ENCODE measurements around the gene ESF1. TPM values are rescaled to one million over a fixed set of nuclear protein-coding genes. Genes with fewer than 3 reads are reported as not detected.

ESF1 gene
- total RNA-seq, 2 experiments from 2014 or later = 10.1 to 13.5 TPM

DNA sequence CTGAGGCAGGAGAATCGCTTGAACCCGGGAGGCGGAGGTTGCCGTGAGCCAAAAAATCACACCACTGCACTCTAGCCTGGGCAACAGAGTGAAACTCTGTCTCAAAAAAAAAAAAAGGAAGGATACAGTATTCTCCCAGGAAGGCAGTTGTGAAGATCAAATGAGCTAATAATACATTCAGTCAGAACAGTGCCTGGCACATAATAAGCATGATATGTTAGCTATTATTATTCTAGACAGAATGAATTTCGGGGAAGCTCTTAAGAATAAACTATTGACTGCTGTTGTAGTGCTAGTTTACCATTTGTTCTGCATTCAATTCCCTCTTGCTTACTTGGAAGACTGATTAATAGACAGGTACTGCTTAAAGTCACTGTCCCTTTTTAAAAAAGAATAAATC is 40.7 kb upstream of the ESF1 start:
- H3K27ac ChIP-seq (ENCODE audit: low read depth, low read length, poor library complexity, severe bottlenecking) = no peak overlapping the region
- H3K79me2 ChIP-seq (ENCODE audit: insufficient read depth, low read depth, low read length) = no peaks in the 10 kb centered on the region
- BruUV-seq (replicated peaks) = no TSS peak
- H4K20me1 ChIP-seq (ENCODE audit: insufficient read depth, low read length) = no peaks in the 10 kb centered on the region
- TF ChIP-seq, protein P1, sequence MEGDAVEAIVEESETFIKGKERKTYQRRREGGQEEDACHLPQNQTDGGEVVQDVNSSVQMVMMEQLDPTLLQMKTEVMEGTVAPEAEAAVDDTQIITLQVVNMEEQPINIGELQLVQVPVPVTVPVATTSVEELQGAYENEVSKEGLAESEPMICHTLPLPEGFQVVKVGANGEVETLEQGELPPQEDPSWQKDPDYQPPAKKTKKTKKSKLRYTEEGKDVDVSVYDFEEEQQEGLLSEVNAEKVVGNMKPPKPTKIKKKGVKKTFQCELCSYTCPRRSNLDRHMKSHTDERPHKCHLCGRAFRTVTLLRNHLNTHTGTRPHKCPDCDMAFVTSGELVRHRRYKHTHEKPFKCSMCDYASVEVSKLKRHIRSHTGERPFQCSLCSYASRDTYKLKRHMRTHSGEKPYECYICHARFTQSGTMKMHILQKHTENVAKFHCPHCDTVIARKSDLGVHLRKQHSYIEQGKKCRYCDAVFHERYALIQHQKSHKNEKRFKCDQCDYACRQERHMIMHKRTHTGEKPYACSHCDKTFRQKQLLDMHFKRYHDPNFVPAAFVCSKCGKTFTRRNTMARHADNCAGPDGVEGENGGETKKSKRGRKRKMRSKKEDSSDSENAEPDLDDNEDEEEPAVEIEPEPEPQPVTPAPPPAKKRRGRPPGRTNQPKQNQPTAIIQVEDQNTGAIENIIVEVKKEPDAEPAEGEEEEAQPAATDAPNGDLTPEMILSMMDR (conservative IDR thresholded peaks at IDR 0.05; ENCODE audit: low read length) = no peak
- TF ChIP-seq EZH2phosphoT487 (IDR thresholded peaks at IDR 0.05; ENCODE audit: borderline replicate concordance, low read depth, low read length) = no peak
- no peaks in the 10 kb centered on the region for H3K4me1 ChIP-seq (ENCODE audit: insufficient read depth, low read length, poor library complexity, severe bottlenecking)
- intact Hi-C loops (cut with micrococcal nuclease; ENCODE audit: unreplicated experiment) = no loop called here
- H3K4me3 ChIP-seq (ENCODE audit: low read depth, low read length, poor library complexity, severe bottlenecking) = no peak overlapping the region
- ChIA-PET POLR2A (interaction anchor here (1.3 kb wide), 2 partner anchors 9 to 19 kb away, joined by 3 read pairs; no protein-coding TSS in a partner anchor), CTCF (ENCODE audit: unreplicated experiment) (no interaction called here)
- no peak overlapping the region for H2AFZ ChIP-seq (ENCODE audit: low read length)
- H3K36me3 ChIP-seq (ENCODE audit: insufficient read depth, low read length) = peaks cover 4% of the 10 kb centered on the region
- H3K4me2 ChIP-seq (ENCODE audit: low read length) = no peak overlapping the region
- no peaks in the 10 kb centered on the region for H3K9me3 ChIP-seq (ENCODE audit: low read length)
- DNase-seq (ENCODE audit: low spot score) = no peak
- H3K9me2 ChIP-seq (ENCODE audit: insufficient read depth, low read length) = no peaks in the 10 kb centered on the region

DNA sequence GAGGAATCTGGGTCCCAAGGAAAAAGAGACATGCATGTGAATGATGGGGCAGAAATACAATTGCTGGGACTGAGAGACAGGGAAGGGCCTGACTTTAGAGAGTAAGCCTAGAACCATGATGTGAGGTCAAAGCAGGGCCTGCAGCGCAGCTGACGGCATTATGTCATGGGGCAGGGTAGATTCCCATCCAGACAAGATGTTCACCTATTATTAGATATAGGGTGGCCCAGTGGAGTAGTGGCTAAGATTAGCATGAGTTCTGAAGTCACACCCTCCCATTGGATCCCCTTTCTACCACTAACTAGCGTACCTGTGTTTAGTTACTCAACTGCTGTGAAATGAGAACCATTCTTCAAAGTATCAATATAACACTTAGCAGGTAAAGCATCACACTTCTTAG is 39.7 kb upstream of the ESF1 start:
- Histone ChIP-seq H3K9me3 (ENCODE audit: low read length) (no peaks in the 10 kb centered on the region), H3K4me2 (ENCODE audit: low read length) (no peak overlapping the region), H4K20me1 (ENCODE audit: insufficient read depth, low read length) (no peaks in the 10 kb centered on the region), H3K27ac (ENCODE audit: low read depth, low read length, poor library complexity, severe bottlenecking) (no peak overlapping the region), H3K36me3 (ENCODE audit: insufficient read depth, low read length) (peaks cover 4% of the 10 kb centered on the region), H3K9me2 (ENCODE audit: insufficient read depth, low read length) (no peaks in the 10 kb centered on the region), H2AFZ (ENCODE audit: low read length) (no peak overlapping the region), H3K4me1 (ENCODE audit: insufficient read depth, low read length, poor library complexity, severe bottlenecking) (no peaks in the 10 kb centered on the region), H3K4me3 (ENCODE audit: low read depth, low read length, poor library complexity, severe bottlenecking) (no peak overlapping the region), H3K79me2 (ENCODE audit: insufficient read depth, low read depth, low read length) (no peaks in the 10 kb centered on the region)
- BruUV-seq (replicated peaks) = no TSS peak
- intact Hi-C loops (cut with micrococcal nuclease; ENCODE audit: unreplicated experiment) = no loop called here
- POLR2A ChIA-PET = interaction anchor here (0.6 to 1.3 kb wide), 2 partner anchors 12 to 532 kb away, joined by 3 read pairs; no protein-coding TSS in a partner anchor
- CTCF ChIA-PET (ENCODE audit: unreplicated experiment) = no interaction called here
- DNase-seq (ENCODE audit: low spot score) = no peak
- TF ChIP-seq, protein P1 (conservative IDR thresholded peaks at IDR 0.05; ENCODE audit: low read length) = no peak
- no peak for TF ChIP-seq EZH2phosphoT487 (IDR thresholded peaks at IDR 0.05; ENCODE audit: borderline replicate concordance, low read depth, low read length)

DNA sequence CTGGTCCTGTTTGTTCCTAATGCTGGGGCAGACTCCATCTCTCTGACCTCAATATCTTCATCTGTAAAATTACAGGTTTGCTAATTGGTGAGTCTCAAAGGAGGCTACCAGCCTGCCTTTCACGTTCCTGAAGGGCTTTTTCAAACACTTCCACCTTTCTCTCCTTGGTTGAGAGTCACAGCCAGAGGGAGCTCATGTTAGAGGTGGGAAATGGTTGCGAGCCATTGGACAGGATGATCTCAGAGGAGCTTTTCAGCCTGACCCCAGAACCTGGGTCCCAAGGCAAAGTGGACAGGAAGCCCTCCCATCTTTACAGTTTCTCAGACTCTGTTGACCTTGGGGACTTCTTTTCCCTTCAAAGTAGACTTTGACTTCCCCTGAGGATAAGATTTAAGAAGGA is 37.7 kb upstream of the ESF1 start:
- Histone ChIP-seq H2AFZ (ENCODE audit: low read length) (no peak overlapping the region), H3K27ac (ENCODE audit: low read depth, low read length, poor library complexity, severe bottlenecking) (no peak overlapping the region), H3K4me3 (ENCODE audit: low read depth, low read length, poor library complexity, severe bottlenecking) (no peak overlapping the region), H3K9me3 (ENCODE audit: low read length) (no peaks in the 10 kb centered on the region), H4K20me1 (ENCODE audit: insufficient read depth, low read length) (no peaks in the 10 kb centered on the region), H3K4me2 (ENCODE audit: low read length) (no peak overlapping the region), H3K36me3 (ENCODE audit: insufficient read depth, low read length) (peaks cover 19% of the 10 kb centered on the region), H3K4me1 (ENCODE audit: insufficient read depth, low read length, poor library complexity, severe bottlenecking) (no peaks in the 10 kb centered on the region), H3K9me2 (ENCODE audit: insufficient read depth, low read length) (no peaks in the 10 kb centered on the region), H3K79me2 (ENCODE audit: insufficient read depth, low read depth, low read length) (no peaks in the 10 kb centered on the region)
- TF ChIP-seq EZH2phosphoT487 (IDR thresholded peaks at IDR 0.05; ENCODE audit: borderline replicate concordance, low read depth, low read length) = no peak
- TF ChIP-seq, protein P1 (conservative IDR thresholded peaks at IDR 0.05; ENCODE audit: low read length) = no peak
- POLR2A ChIA-PET = no interaction called here
- intact Hi-C loops (cut with micrococcal nuclease; ENCODE audit: unreplicated experiment) = no loop called here
- CTCF ChIA-PET (ENCODE audit: unreplicated experiment) = no interaction called here
- no TSS peak for BruUV-seq (replicated peaks)
- DNase-seq (ENCODE audit: low spot score) = no peak
